Neural cell (in vitro differentiated cells): ENCODE results near the gene CLEC16A.

Experiments used
- CTCF ChIP-seq: fragments of 450-650 bp; IDR thresholded peaks from 2 replicates; pipeline ENCODE4 v1.5.1; 2014; ENCODE audit warnings: antibody characterized with exemption, mild to moderate bottlenecking, moderate library complexity; ENCODE audit not compliant: poor library complexity, severe bottlenecking
- EP300 ChIP-seq: fragments of 450-650 bp; conservative IDR thresholded peaks from 2 replicates; pipeline ENCODE4 v1.6.1; 2014; ENCODE audit warnings: antibody characterized with exemption, mild to moderate bottlenecking, moderate library complexity; ENCODE audit not compliant: poor library complexity, severe bottlenecking
- EZH2 ChIP-seq: fragments of 200-600, 300-800 bp; shearing (Covaris generic), sonication (generic); IDR thresholded peaks from 2 replicates; pipeline ENCODE4 v1.6.1; 2014; ENCODE audit warnings: antibody characterized with exemption, low read length, borderline replicate concordance, mild to moderate bottlenecking; ENCODE audit not compliant: insufficient read depth, poor library complexity, severe bottlenecking
- MXI1 ChIP-seq: fragments of 450-650 bp; conservative IDR thresholded peaks from 2 replicates; pipeline ENCODE4 v1.6.1; 2014; ENCODE audit warnings: antibody characterized with exemption, mild to moderate bottlenecking; ENCODE audit not compliant: poor library complexity, severe bottlenecking
- POLR2AphosphoS5 ChIP-seq: IDR thresholded peaks from 2 replicates; pipeline ENCODE4 v1.6.1; 2012
- SMC3 ChIP-seq: fragments of 450-650 bp; conservative IDR thresholded peaks from 2 replicates; pipeline ENCODE4 v1.6.1; 2014; ENCODE audit warnings: antibody characterized with exemption, mild to moderate bottlenecking, moderate library complexity; ENCODE audit not compliant: poor library complexity
- TF ChIP-seq, protein P1 (sequence below): IDR thresholded peaks from 2 replicates; pipeline ENCODE4 v1.6.1; 2012; ENCODE audit warnings: borderline replicate concordance

GRCh38 chr16:11063448-11064201 is 119.3 kb downstream of the CLEC16A start:
- TF ChIP-seq CTCF = no peak
- TF ChIP-seq, protein P1, sequence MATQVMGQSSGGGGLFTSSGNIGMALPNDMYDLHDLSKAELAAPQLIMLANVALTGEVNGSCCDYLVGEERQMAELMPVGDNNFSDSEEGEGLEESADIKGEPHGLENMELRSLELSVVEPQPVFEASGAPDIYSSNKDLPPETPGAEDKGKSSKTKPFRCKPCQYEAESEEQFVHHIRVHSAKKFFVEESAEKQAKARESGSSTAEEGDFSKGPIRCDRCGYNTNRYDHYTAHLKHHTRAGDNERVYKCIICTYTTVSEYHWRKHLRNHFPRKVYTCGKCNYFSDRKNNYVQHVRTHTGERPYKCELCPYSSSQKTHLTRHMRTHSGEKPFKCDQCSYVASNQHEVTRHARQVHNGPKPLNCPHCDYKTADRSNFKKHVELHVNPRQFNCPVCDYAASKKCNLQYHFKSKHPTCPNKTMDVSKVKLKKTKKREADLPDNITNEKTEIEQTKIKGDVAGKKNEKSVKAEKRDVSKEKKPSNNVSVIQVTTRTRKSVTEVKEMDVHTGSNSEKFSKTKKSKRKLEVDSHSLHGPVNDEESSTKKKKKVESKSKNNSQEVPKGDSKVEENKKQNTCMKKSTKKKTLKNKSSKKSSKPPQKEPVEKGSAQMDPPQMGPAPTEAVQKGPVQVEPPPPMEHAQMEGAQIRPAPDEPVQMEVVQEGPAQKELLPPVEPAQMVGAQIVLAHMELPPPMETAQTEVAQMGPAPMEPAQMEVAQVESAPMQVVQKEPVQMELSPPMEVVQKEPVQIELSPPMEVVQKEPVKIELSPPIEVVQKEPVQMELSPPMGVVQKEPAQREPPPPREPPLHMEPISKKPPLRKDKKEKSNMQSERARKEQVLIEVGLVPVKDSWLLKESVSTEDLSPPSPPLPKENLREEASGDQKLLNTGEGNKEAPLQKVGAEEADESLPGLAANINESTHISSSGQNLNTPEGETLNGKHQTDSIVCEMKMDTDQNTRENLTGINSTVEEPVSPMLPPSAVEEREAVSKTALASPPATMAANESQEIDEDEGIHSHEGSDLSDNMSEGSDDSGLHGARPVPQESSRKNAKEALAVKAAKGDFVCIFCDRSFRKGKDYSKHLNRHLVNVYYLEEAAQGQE = no peak
- no peak for TF ChIP-seq EP300
- no peak for TF ChIP-seq POLR2AphosphoS5
- no peak for TF ChIP-seq EZH2
- no peak for TF ChIP-seq MXI1
- TF ChIP-seq SMC3 = no peak
